ENCODE measurements around the gene SNX33.

The SNX33 gene

GRCh38 chr15:75672646-75673425 lies 25.1 kb downstream of the SNX33 start:
- no peak for TF ChIP-seq POLR2A (IDR thresholded peaks at IDR 0.05; ENCODE audit: extremely low read depth, insufficient read length)
- no peak for TF ChIP-seq MYC (IDR thresholded peaks at IDR 0.05; ENCODE audit: low read depth, low read length)
- no peak for TF ChIP-seq MAX (IDR thresholded peaks at IDR 0.05; ENCODE audit: low read depth, low read length)
- no peak for TF ChIP-seq CTCF (IDR thresholded peaks at IDR 0.05; ENCODE audit: low read depth, low read length)
- no peak for DNase-seq (ENCODE audit: low read depth)
- no peak overlapping the region for H3K4me3 ChIP-seq (ENCODE audit: low read depth, low read length)

- no peak overlapping the region for H3K4me3 ChIP-seq (ENCODE audit: low read depth, low read length)
- peak; percentile 64 for TF ChIP-seq MAX (IDR thresholded peaks at IDR 0.05; ENCODE audit: low read depth, low read length)
- TF ChIP-seq MYC (IDR thresholded peaks at IDR 0.05; ENCODE audit: low read depth, low read length): peak; percentile 61
- no peak for TF ChIP-seq CTCF (IDR thresholded peaks at IDR 0.05; ENCODE audit: low read depth, low read length)
- peak; percentile 98 for DNase-seq (ENCODE audit: low read depth)
These were observed 25.9 kb downstream of the SNX33 start for GRCh38 chr15:75673426-75674235.

GRCh38 chr15:75674366-75674765 lies 26.7 kb downstream of the SNX33 start:
- DNase-seq (ENCODE audit: low read depth): no peak
- H3K4me3 ChIP-seq (ENCODE audit: low read depth, low read length): no peak overlapping the region
- no peak for TF ChIP-seq CTCF (IDR thresholded peaks at IDR 0.05; ENCODE audit: low read depth, low read length)
- TF ChIP-seq MYC (IDR thresholded peaks at IDR 0.05; ENCODE audit: low read depth, low read length): no peak
- no peak for TF ChIP-seq POLR2A (IDR thresholded peaks at IDR 0.05; ENCODE audit: extremely low read depth, insufficient read length)
- TF ChIP-seq MAX (IDR thresholded peaks at IDR 0.05; ENCODE audit: low read depth, low read length): no peak

- H3K4me3 ChIP-seq (ENCODE audit: low read depth, low read length): no peak overlapping the region
- no peak for TF ChIP-seq CTCF (IDR thresholded peaks at IDR 0.05; ENCODE audit: low read depth, low read length)
- no peak for TF ChIP-seq MAX (IDR thresholded peaks at IDR 0.05; ENCODE audit: low read depth, low read length)
- TF ChIP-seq POLR2A (IDR thresholded peaks at IDR 0.05; ENCODE audit: extremely low read depth, insufficient read length): no peak
- TF ChIP-seq MYC (IDR thresholded peaks at IDR 0.05; ENCODE audit: low read depth, low read length): no peak
- no peak for DNase-seq (ENCODE audit: low read depth)
These were observed 28.1 kb downstream of the SNX33 start for GRCh38 chr15:75675579-75676404.

- DNase-seq (ENCODE audit: low read depth): no peak
- TF ChIP-seq MYC (IDR thresholded peaks at IDR 0.05; ENCODE audit: low read depth, low read length) (no peak), MAX (IDR thresholded peaks at IDR 0.05; ENCODE audit: low read depth, low read length) (no peak), POLR2A (IDR thresholded peaks at IDR 0.05; ENCODE audit: extremely low read depth, insufficient read length) (no peak), CTCF (IDR thresholded peaks at IDR 0.05; ENCODE audit: low read depth, low read length) (no peak)
- no peak overlapping the region for H3K4me3 ChIP-seq (ENCODE audit: low read depth, low read length)
These were observed 29.2 kb downstream of the SNX33 start for GRCh38 chr15:75676688-75677464.

Measured in NB4 (cell line).